ENCODE results near the gene FREM1.

DNA sequence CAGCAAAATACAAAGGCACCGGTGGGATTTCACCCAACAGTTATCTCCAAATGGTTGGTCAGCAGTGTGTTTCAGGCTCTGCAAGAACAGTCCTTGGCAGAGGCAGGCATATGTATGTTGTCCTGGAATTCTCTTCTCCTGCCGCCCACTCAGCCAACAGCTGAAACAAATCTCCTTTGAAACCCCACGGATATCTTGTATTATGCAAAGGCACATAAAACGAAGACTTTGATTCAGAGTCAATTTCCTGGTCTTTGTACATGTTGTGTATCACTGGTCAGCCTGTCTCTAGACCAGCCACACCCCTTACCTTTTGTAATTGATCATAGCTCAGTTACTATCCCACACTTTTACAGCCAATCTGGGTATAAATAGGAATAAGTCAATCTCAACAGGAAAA, 29.2 kb downstream of the FREM1 start:
- TF ChIP-seq EZH2 (IDR thresholded peaks at IDR 0.05; ENCODE audit: borderline replicate concordance, insufficient read depth, low read length, poor library complexity, severe bottlenecking) (no peak), POLR2AphosphoS5 (IDR thresholded peaks at IDR 0.05) (no peak), RAD21 (conservative IDR thresholded peaks at IDR 0.05) (no peak), EP300 (conservative IDR thresholded peaks at IDR 0.05; ENCODE audit: poor library complexity, severe bottlenecking) (no peak), SMC3 (conservative IDR thresholded peaks at IDR 0.05; ENCODE audit: poor library complexity) (no peak), MXI1 (conservative IDR thresholded peaks at IDR 0.05; ENCODE audit: poor library complexity, severe bottlenecking) (no peak), TAF1 (IDR thresholded peaks at IDR 0.05; ENCODE audit: low read depth) (no peak)
- TF ChIP-seq, protein P1, sequence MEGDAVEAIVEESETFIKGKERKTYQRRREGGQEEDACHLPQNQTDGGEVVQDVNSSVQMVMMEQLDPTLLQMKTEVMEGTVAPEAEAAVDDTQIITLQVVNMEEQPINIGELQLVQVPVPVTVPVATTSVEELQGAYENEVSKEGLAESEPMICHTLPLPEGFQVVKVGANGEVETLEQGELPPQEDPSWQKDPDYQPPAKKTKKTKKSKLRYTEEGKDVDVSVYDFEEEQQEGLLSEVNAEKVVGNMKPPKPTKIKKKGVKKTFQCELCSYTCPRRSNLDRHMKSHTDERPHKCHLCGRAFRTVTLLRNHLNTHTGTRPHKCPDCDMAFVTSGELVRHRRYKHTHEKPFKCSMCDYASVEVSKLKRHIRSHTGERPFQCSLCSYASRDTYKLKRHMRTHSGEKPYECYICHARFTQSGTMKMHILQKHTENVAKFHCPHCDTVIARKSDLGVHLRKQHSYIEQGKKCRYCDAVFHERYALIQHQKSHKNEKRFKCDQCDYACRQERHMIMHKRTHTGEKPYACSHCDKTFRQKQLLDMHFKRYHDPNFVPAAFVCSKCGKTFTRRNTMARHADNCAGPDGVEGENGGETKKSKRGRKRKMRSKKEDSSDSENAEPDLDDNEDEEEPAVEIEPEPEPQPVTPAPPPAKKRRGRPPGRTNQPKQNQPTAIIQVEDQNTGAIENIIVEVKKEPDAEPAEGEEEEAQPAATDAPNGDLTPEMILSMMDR (IDR thresholded peaks at IDR 0.05; ENCODE audit: poor library complexity, severe bottlenecking) = no peak
- TF ChIP-seq, protein P2, sequence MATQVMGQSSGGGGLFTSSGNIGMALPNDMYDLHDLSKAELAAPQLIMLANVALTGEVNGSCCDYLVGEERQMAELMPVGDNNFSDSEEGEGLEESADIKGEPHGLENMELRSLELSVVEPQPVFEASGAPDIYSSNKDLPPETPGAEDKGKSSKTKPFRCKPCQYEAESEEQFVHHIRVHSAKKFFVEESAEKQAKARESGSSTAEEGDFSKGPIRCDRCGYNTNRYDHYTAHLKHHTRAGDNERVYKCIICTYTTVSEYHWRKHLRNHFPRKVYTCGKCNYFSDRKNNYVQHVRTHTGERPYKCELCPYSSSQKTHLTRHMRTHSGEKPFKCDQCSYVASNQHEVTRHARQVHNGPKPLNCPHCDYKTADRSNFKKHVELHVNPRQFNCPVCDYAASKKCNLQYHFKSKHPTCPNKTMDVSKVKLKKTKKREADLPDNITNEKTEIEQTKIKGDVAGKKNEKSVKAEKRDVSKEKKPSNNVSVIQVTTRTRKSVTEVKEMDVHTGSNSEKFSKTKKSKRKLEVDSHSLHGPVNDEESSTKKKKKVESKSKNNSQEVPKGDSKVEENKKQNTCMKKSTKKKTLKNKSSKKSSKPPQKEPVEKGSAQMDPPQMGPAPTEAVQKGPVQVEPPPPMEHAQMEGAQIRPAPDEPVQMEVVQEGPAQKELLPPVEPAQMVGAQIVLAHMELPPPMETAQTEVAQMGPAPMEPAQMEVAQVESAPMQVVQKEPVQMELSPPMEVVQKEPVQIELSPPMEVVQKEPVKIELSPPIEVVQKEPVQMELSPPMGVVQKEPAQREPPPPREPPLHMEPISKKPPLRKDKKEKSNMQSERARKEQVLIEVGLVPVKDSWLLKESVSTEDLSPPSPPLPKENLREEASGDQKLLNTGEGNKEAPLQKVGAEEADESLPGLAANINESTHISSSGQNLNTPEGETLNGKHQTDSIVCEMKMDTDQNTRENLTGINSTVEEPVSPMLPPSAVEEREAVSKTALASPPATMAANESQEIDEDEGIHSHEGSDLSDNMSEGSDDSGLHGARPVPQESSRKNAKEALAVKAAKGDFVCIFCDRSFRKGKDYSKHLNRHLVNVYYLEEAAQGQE (IDR thresholded peaks at IDR 0.05; ENCODE audit: borderline replicate concordance) = no peak

Measured in neural cell (in vitro differentiated cells).